HL-60 (cell line): ENCODE measurements around the gene CNST.

Experiments used
- CTCF ChIP-seq: IDR thresholded peaks from one replicate; pipeline ENCODE4 v1.5.1; 2011; ENCODE audit warnings: low read length, control low read depth, inconsistent platforms; ENCODE audit not compliant: insufficient read depth
- POLR2AphosphoS5 ChIP-seq: IDR thresholded peaks from 2 replicates; pipeline ENCODE4 v1.6.1; 2012; ENCODE audit warnings: low read depth

GRCh38 chr1:246577082-246577719 is 10.9 kb downstream of the CNST start:
- TF ChIP-seq CTCF, result no peak
- TF ChIP-seq POLR2AphosphoS5, result no peak
